OCI-LY3 (cell line): ENCODE measurements around the gene BCKDHB.

ENCODE experiments used
- H2AFZ ChIP-seq: fragments of 200-600, 300-600 bp; shearing (Covaris generic); 2 replicates; pipeline ENCODE4 v1.6.0; 2014; ENCODE audit warnings: antibody characterized with exemption, low read depth, low read length
- H3K27ac ChIP-seq: fragments of 200-600, 300-600 bp; sonication (generic); 2 replicates; pipeline ENCODE4 v1.5.1; 2014; ENCODE audit warnings: mild to moderate bottlenecking, low read length, moderate library complexity, mixed read lengths
- H3K27me3 ChIP-seq: fragments of 200-600, 300-600 bp; sonication (generic); 2 replicates; pipeline ENCODE4 v1.6.1; 2014; ENCODE audit warnings: low read depth, low read length, mixed read lengths
- H3K36me3 ChIP-seq: fragments of 200-600, 300-600 bp; sonication (generic); replicated peaks from 2 replicates; pipeline ENCODE3; 2014; ENCODE audit warnings: low read depth, low read length, mixed read lengths
- H3K4me1 ChIP-seq: fragments of 300-600, 200-600 bp; sonication (generic); 2 replicates; pipeline ENCODE4 v1.6.1; 2014; ENCODE audit warnings: low read length, mixed read lengths
- H3K4me2 ChIP-seq: fragments of 200-600, 300-600 bp; sonication (generic); 2 replicates; pipeline ENCODE4 v1.6.1; 2014; ENCODE audit warnings: low read length, mixed read lengths
- H3K4me3 ChIP-seq: fragments of 300-600, 200-600 bp; sonication (generic); 2 replicates; pipeline ENCODE4 v1.5.1; 2014; ENCODE audit warnings: antibody characterized with exemption, mild to moderate bottlenecking, low read length, moderate library complexity
- H3K79me2 ChIP-seq: fragments of 300-600, 200-600 bp; shearing (Covaris generic); 2 replicates; pipeline ENCODE4 v1.6.1; 2014; ENCODE audit warnings: mild to moderate bottlenecking, low read length, mixed read lengths
- H3K9ac ChIP-seq: fragments of 300-600, 200-600 bp; shearing (Covaris generic); 2 replicates; pipeline ENCODE4 v1.6.0; 2014; ENCODE audit warnings: mild to moderate bottlenecking, low read length, moderate library complexity
- H3K9me3 ChIP-seq: fragments of 200-600, 300-600 bp; shearing (Covaris generic); 2 replicates; pipeline ENCODE4 v1.6.1; 2014; ENCODE audit warnings: low read length, mixed read lengths; ENCODE audit not compliant: insufficient read depth
- H4K20me1 ChIP-seq: fragments of 200-600, 300-600 bp; sonication (generic); 2 replicates; pipeline ENCODE4 v1.6.1; 2016; ENCODE audit warnings: low read length, mixed read lengths; ENCODE audit not compliant: insufficient read depth
- EZH2phosphoT487 ChIP-seq: fragments of 200-600 bp; shearing (Covaris generic); IDR thresholded peaks from 2 replicates; pipeline ENCODE4 v1.6.1; 2018; ENCODE audit warnings: antibody characterized with exemption, mixed run types, low read depth
- TF ChIP-seq, protein P1 (sequence below): fragments of 200-600, 300-600 bp; sonication (generic); IDR thresholded peaks from 2 replicates; pipeline ENCODE4 v1.5.1; 2014; ENCODE audit warnings: antibody characterized with exemption, low read length, low read depth

BCKDHB gene

DNA sequence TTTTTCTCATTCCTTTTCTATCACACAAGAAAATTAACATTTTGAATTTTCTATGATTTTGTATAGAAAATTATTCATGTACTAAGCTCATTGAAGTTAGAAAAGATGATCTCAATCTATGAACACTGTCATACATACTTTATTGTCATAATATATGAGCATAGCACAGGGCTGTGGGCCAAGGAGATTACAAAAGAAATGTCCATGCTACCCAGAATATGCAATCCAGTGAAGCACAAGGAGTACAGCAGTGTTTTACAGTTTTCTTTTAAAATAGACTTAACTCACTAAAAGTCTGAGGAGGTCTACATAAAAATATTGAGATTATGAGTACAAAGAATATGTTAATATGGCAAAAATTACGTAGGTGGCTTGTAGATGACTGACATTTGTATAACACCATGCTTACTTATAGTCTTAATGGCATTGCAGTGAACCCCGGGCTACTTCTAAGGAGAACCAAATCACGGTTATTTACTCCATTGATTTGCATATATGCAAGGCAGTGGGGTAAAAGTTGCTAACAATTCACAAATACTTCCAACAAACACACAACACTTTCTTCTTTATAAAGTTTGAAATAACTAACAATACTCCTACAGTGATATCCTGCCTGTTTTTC lies 257.1 kb downstream of the BCKDHB start:
- H3K4me3 ChIP-seq: no peak overlapping the region
- no peaks in the 10 kb centered on the region for H3K27me3 ChIP-seq
- H3K4me1 ChIP-seq: no peaks in the 10 kb centered on the region
- H3K9ac ChIP-seq: no peak overlapping the region
- H3K27ac ChIP-seq: no peak overlapping the region
- H3K36me3 ChIP-seq: no peaks in the 10 kb centered on the region
- no peak overlapping the region for H2AFZ ChIP-seq
- no peaks in the 10 kb centered on the region for H3K9me3 ChIP-seq
- no peak for TF ChIP-seq EZH2phosphoT487
- no peaks in the 10 kb centered on the region for H4K20me1 ChIP-seq
- H3K79me2 ChIP-seq: no peaks in the 10 kb centered on the region
- H3K4me2 ChIP-seq: no peak overlapping the region

DNA sequence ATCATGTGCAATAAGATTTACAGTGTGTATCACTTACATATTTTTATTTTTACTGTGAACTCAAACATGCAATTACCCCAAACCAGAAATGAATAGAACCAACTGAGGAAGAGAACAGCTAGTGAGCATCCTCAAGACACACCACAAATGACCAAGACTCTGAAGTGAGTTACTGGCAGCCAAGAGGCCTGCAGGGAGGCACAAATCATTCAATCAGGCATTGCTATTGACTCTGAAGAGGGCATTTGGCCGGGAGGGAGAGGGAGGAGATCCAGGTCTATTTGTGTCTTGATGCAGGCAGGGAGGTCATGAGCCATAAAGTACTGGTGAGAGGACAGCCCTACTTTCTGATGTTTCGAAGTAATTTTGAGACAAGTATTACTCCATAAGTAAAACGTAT lies 257.7 kb downstream of the BCKDHB start:
- no peak overlapping the region for H3K9ac ChIP-seq
- H3K4me1 ChIP-seq: no peaks in the 10 kb centered on the region

DNA sequence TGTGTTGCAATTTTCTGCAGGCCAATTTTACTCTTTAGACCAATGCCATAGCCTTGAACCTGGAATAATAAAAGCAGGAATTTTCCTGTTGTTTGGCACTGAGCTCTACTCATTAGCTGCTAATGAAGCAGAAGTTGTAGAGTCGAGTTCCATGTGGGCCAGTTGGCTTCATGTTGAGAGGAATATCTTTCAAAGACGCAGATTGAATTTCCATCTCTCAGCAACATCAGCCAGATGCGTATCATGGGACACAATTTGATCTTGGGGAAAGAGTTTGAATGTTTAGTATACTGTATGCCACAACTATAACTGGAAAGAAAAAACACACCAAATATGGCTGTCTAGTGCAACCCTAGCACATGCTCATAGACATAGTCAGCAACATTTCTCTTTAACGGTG lies 259.6 kb downstream of the BCKDHB start:
- H3K4me3 ChIP-seq: no peak overlapping the region
- H3K4me1 ChIP-seq: no peaks in the 10 kb centered on the region
- H3K27ac ChIP-seq: no peak overlapping the region
- no peak overlapping the region for H3K9ac ChIP-seq
- no peaks in the 10 kb centered on the region for H4K20me1 ChIP-seq
- no peaks in the 10 kb centered on the region for H3K9me3 ChIP-seq
- no peaks in the 10 kb centered on the region for H3K79me2 ChIP-seq
- H2AFZ ChIP-seq: no peak overlapping the region
- no peak for TF ChIP-seq EZH2phosphoT487
- TF ChIP-seq, protein P1, sequence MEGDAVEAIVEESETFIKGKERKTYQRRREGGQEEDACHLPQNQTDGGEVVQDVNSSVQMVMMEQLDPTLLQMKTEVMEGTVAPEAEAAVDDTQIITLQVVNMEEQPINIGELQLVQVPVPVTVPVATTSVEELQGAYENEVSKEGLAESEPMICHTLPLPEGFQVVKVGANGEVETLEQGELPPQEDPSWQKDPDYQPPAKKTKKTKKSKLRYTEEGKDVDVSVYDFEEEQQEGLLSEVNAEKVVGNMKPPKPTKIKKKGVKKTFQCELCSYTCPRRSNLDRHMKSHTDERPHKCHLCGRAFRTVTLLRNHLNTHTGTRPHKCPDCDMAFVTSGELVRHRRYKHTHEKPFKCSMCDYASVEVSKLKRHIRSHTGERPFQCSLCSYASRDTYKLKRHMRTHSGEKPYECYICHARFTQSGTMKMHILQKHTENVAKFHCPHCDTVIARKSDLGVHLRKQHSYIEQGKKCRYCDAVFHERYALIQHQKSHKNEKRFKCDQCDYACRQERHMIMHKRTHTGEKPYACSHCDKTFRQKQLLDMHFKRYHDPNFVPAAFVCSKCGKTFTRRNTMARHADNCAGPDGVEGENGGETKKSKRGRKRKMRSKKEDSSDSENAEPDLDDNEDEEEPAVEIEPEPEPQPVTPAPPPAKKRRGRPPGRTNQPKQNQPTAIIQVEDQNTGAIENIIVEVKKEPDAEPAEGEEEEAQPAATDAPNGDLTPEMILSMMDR: no peak
- H3K4me2 ChIP-seq: no peak overlapping the region
- H3K27me3 ChIP-seq: no peaks in the 10 kb centered on the region
- H3K36me3 ChIP-seq: no peaks in the 10 kb centered on the region

More for the DNA sequence above, 257.7 kb downstream of the BCKDHB start:
- Histone ChIP-seq H3K79me2 (no peaks in the 10 kb centered on the region), H4K20me1 (no peaks in the 10 kb centered on the region), H3K9me3 (no peaks in the 10 kb centered on the region), H3K4me3 (no peak overlapping the region), H3K27me3 (no peaks in the 10 kb centered on the region), H2AFZ (no peak overlapping the region), H3K36me3 (no peaks in the 10 kb centered on the region), H3K4me2 (no peak overlapping the region), H3K27ac (no peak overlapping the region)
- no peak for TF ChIP-seq EZH2phosphoT487

DNA sequence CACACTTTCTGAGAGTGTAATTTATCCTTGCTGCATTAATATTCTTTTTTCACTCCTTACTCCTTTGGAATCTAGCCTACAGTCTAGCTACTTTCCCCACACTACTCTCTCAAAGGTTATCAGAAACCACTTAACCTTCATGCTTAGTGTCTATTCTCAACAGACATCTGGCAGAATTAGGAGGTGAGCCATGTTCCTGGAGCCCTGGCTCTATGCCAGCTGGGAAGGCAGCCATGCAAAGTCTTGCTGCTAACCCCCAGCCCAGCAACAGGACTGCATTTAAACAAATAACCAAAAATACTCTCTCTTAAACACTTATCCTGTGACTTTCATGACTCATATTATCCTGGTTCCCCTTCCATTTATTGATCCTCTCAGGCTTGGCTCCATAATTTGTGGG lies 260.2 kb downstream of the BCKDHB start:
- Histone ChIP-seq H3K27ac (no peak overlapping the region), H3K9ac (no peak overlapping the region), H3K36me3 (no peaks in the 10 kb centered on the region), H2AFZ (no peak overlapping the region), H4K20me1 (no peaks in the 10 kb centered on the region), H3K4me1 (no peaks in the 10 kb centered on the region), H3K79me2 (no peaks in the 10 kb centered on the region), H3K4me2 (no peak overlapping the region), H3K9me3 (no peaks in the 10 kb centered on the region), H3K27me3 (no peaks in the 10 kb centered on the region), H3K4me3 (no peak overlapping the region)
- TF ChIP-seq, protein P1: no peak
- no peak for TF ChIP-seq EZH2phosphoT487

DNA sequence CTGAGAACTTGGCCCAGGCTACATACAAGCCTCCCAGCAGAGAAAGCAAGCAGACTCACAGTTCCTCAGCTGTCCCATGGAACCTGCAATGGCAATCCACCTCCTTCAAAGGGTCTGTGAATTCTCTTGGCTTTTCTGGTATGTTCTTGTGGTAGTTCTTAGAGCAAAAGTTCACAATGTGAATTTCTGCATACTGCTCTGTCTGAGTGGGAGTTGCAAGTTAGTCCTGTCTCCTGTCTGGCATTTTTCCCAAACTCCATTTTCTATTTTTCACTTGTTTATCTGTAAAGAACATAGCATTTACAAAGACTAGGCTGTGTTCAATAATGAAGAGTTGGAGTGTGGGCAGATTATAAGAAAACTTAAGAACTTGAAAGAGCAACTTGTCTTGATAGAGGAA lies 269.9 kb downstream of the BCKDHB start:
- H3K9ac ChIP-seq: no peak overlapping the region
- H3K4me2 ChIP-seq: no peak overlapping the region
- H4K20me1 ChIP-seq: no peaks in the 10 kb centered on the region
- no peaks in the 10 kb centered on the region for H3K36me3 ChIP-seq
- no peaks in the 10 kb centered on the region for H3K4me1 ChIP-seq
- no peaks in the 10 kb centered on the region for H3K27me3 ChIP-seq
- H3K79me2 ChIP-seq: no peaks in the 10 kb centered on the region
- H3K4me3 ChIP-seq: no peak overlapping the region
- 0 out of 2 replicates have a peak, but pooled peaks cover 2% of the 10 kb centered on the region for H3K9me3 ChIP-seq
- no peak for TF ChIP-seq EZH2phosphoT487
- TF ChIP-seq, protein P1: no peak
- H2AFZ ChIP-seq: no peak overlapping the region
- H3K27ac ChIP-seq: no peak overlapping the region
